ENCODE measurements around the gene SUPV3L1. TPM values are rescaled to one million over a fixed set of nuclear protein-coding genes. Genes with fewer than 3 reads are reported as not detected.

Gene SUPV3L1
- total RNA-seq, 1 donor from 2014 or later: 20.5 TPM

DNA sequence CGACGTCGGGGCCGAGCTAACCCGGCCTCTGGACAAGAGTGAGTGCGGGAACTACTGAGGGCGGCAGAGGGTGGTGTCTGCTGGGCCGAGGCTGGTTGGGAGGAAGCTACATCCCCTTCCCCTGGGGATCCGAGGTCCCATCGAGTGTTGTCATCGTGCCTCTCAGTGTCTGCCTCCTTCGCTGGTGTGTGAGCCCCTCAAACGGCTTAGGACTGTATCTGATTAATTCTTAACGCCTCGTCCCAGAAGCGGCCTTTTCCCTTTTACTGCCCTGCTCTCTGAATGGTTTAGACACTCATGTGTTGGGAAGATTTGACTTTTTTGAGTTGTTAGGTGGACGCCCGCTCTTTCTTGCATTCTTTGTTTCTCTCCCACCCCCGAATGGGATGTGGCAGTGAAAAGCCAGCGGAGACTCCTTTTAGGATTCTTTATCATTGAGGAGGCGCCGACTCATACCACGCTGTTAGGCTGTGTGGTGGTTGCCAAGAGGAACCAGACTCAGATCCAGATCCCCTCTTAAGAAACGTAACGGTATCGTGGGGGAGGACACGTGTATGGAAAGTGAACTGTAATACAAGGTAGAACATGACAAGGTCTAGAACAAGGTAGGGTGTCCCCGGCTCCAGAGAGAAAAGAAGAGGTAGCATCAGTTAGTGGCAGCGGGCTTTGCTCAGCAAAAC is 631 bp downstream of the SUPV3L1 start:
- no peak for ATAC-seq
- peak overlapping the region; percentile 96 for H3K27ac ChIP-seq

DNA sequence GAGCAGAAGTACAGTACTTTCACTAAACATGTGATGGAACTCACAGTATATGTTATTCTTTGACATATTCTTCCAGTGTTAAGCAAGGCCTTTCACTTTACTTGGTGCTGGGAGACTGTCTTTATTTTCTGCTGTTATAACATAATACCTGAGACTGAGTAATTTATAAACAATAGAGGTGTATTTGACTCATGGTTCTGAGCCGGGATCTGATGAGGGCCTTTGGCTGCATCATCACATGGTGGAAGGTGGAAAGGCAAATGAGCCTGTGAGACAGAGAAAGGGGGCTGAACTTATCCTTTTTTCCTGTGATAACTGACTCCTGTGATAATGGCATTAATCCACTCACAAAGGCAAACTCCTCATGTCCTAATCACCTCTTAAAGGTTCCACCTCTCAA is 1.4 kb downstream of the SUPV3L1 start:
- no peak for ATAC-seq
- TF ChIP-seq, protein P1, sequence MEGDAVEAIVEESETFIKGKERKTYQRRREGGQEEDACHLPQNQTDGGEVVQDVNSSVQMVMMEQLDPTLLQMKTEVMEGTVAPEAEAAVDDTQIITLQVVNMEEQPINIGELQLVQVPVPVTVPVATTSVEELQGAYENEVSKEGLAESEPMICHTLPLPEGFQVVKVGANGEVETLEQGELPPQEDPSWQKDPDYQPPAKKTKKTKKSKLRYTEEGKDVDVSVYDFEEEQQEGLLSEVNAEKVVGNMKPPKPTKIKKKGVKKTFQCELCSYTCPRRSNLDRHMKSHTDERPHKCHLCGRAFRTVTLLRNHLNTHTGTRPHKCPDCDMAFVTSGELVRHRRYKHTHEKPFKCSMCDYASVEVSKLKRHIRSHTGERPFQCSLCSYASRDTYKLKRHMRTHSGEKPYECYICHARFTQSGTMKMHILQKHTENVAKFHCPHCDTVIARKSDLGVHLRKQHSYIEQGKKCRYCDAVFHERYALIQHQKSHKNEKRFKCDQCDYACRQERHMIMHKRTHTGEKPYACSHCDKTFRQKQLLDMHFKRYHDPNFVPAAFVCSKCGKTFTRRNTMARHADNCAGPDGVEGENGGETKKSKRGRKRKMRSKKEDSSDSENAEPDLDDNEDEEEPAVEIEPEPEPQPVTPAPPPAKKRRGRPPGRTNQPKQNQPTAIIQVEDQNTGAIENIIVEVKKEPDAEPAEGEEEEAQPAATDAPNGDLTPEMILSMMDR (IDR thresholded peaks at IDR 0.05): no peak
- no peak overlapping the region for H3K27ac ChIP-seq
- peak overlapping the region; percentile 100 for H3K4me3 ChIP-seq
- intact Hi-C loops (cut with DNase I): no loop called here
- H3K36me3 ChIP-seq: peaks cover 28% of the 10 kb centered on the region
- H3K9me3 ChIP-seq: no peaks in the 10 kb centered on the region
- H3K27me3 ChIP-seq (ENCODE audit: low read depth): no peaks in the 10 kb centered on the region
- no peak for DNase-seq
- H3K4me1 ChIP-seq: peaks cover 30% of the 10 kb centered on the region

More for the DNA sequence above, 631 bp downstream of the SUPV3L1 start:
- peaks cover 30% of the 10 kb centered on the region for H3K4me1 ChIP-seq
- H3K9me3 ChIP-seq: no peaks in the 10 kb centered on the region
- H3K4me3 ChIP-seq: peak overlapping the region; percentile 100
- intact Hi-C loops (cut with DNase I): no loop called here
- no peaks in the 10 kb centered on the region for H3K27me3 ChIP-seq (ENCODE audit: low read depth)
- TF ChIP-seq, protein P1 (IDR thresholded peaks at IDR 0.05): no peak
- H3K36me3 ChIP-seq: peaks cover 21% of the 10 kb centered on the region
- no peak for DNase-seq

DNA sequence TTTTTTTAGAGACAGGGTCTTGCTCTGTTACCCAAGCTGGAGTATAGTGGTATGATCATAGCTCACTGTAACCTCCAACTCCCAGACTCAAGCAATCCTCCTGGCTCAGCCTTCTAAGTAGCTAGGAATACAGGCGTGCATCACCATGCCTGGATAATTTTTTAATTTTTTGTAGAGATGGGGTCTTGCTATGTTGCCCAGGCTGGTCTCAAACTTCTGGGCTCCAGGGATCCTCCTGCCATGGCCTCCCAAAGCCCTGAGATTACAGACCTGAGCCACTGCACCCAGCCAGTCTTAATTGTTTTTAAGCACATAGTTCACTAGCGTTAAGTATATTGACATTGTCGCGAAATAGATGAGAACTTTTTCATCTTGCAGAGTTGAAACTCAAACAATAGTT is 2.0 kb downstream of the SUPV3L1 start:
- Histone ChIP-seq H3K27me3 (ENCODE audit: low read depth) (no peaks in the 10 kb centered on the region), H3K27ac (no peak overlapping the region), H3K4me1 (peaks cover 30% of the 10 kb centered on the region), H3K36me3 (peaks cover 34% of the 10 kb centered on the region), H3K4me3 (no peak overlapping the region), H3K9me3 (no peaks in the 10 kb centered on the region)
- TF ChIP-seq, protein P1 (IDR thresholded peaks at IDR 0.05): no peak
- no peak for DNase-seq
- ATAC-seq: no peak
- intact Hi-C loops (cut with DNase I): no loop called here

DNA sequence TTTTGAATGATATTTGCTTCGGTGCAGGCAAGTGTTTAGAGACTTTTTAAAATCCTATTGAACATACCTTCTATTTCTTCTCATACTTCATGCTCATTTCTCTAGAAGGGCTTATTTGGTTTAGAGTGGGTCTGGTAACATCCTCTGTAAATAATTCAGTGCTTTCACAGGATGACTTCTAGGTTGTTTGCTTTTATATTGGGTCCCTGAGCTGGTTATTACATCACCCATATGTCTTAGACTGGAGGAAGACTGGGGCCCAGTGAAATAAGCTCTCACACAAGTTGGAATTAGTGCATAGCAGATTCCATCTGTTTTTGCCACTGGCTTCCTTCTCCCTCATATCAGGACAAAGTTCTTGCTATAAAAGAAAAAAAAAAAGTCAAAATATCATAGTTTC is 6.5 kb downstream of the SUPV3L1 start:
- no peak for ATAC-seq
- intact Hi-C loops (cut with DNase I): no loop called here
- Histone ChIP-seq H3K9me3 (no peaks in the 10 kb centered on the region), H3K4me1 (peaks cover 11% of the 10 kb centered on the region), H3K27ac (no peak overlapping the region), H3K36me3 (peaks cover 79% of the 10 kb centered on the region), H3K27me3 (ENCODE audit: low read depth) (no peaks in the 10 kb centered on the region), H3K4me3 (no peak overlapping the region)
- no peak for DNase-seq
- TF ChIP-seq, protein P1 (IDR thresholded peaks at IDR 0.05): no peak

DNA sequence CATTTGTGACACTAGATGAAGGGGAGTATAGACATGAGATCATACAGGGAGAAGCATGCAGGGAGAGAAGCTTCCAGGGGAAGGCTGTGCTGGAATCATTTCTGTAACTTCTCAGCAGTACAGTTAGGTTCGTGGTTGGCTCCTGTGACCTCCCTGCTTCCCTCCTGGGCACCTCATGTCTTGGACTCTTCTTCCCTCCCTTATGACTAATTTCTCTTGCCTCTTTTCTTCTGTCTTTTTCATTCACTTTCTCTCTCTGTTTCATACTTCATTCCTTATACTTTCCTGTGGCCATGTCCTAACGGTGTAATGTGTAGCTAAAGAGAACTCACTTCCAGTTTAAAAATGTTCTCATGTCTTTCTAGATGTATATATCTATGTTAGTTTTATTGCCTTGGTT is 21.0 kb downstream of the SUPV3L1 start:
- peaks cover 92% of the 10 kb centered on the region for H3K36me3 ChIP-seq
- H3K27ac ChIP-seq: no peak overlapping the region
- no peaks in the 10 kb centered on the region for H3K9me3 ChIP-seq
- TF ChIP-seq, protein P1 (IDR thresholded peaks at IDR 0.05): no peak
- DNase-seq (no peak), ATAC-seq (no peak)
- H3K27me3 ChIP-seq (ENCODE audit: low read depth): no peaks in the 10 kb centered on the region
- H3K4me1 ChIP-seq: no peaks in the 10 kb centered on the region
- intact Hi-C loops (cut with DNase I): no loop called here
- H3K4me3 ChIP-seq: no peak overlapping the region

Data from lower lobe of right lung (tissue), 2 donors.